HCEC 1CT (cell line): ENCODE data around the gene ELFN1.

Source experiments
- DNase-seq: peaks from one replicate; pipeline ENCODE4 v3.0.0-alpha.2; 2017

Gene ELFN1

GRCh38 chr7:1729773-1730172, 59.7 kb downstream of the ELFN1 start:
- DNase-seq, result no peak

- DNase-seq, result no peak
Measured at GRCh38 chr7:1732072-1732471, 62.0 kb downstream of the ELFN1 start.

- no peak for DNase-seq
Measured at GRCh38 chr7:1732645-1733044, 62.6 kb downstream of the ELFN1 start.

GRCh38 chr7:1733206-1733907, 63.3 kb downstream of the ELFN1 start:
- DNase-seq, result no peak

- DNase-seq, result no peak
Measured at GRCh38 chr7:1733908-1734730, 64.0 kb downstream of the ELFN1 start.

- DNase-seq, result no peak
Measured at GRCh38 chr7:1735262-1735661, 65.2 kb downstream of the ELFN1 start.

- DNase-seq, result no peak
Measured at GRCh38 chr7:1735806-1736483, 65.9 kb downstream of the ELFN1 start.

GRCh38 chr7:1736484-1736817, 66.4 kb downstream of the ELFN1 start:
- DNase-seq, result no peak

GRCh38 chr7:1736830-1737229, 66.8 kb downstream of the ELFN1 start:
- DNase-seq, result no peak

- no peak for DNase-seq
Measured at GRCh38 chr7:1737523-1737922, 67.4 kb downstream of the ELFN1 start.

- no peak for DNase-seq
Measured at GRCh38 chr7:1737956-1738355, 67.9 kb downstream of the ELFN1 start.

GRCh38 chr7:1738511-1738910, 68.4 kb downstream of the ELFN1 start:
- no peak for DNase-seq

- DNase-seq, result no peak
Measured at GRCh38 chr7:1738956-1739355, 68.9 kb downstream of the ELFN1 start.

- no peak for DNase-seq
Measured at GRCh38 chr7:1739593-1739992, 69.5 kb downstream of the ELFN1 start.

- no peak for DNase-seq
Measured at GRCh38 chr7:1740214-1740613, 70.1 kb downstream of the ELFN1 start.

GRCh38 chr7:1741246-1741645, 71.2 kb downstream of the ELFN1 start:
- no peak for DNase-seq

GRCh38 chr7:1741751-1742554, 71.9 kb downstream of the ELFN1 start:
- no peak for DNase-seq

GRCh38 chr7:1742555-1743303, 72.7 kb downstream of the ELFN1 start:
- DNase-seq, result no peak

GRCh38 chr7:1743481-1744230, 73.6 kb downstream of the ELFN1 start:
- DNase-seq, result no peak

- DNase-seq, result no peak
Measured at GRCh38 chr7:1744296-1745017, 74.4 kb downstream of the ELFN1 start.

- no peak for DNase-seq
Measured at GRCh38 chr7:1745018-1745532, 75.0 kb downstream of the ELFN1 start.
